ENCODE data around the gene CSF3R. TPM values are rescaled to one million over a fixed set of nuclear protein-coding genes. Genes with fewer than 3 reads are reported as not detected.

Gene CSF3R
- polyA plus RNA-seq, 1 of the 3 experiments (the other 2 are of a cell fraction): not detected

GRCh38 chr1:36432616-36433015 is 50.1 kb downstream of the CSF3R start:
- no peaks in the 10 kb centered on the region for H3K9me2 ChIP-seq
- peaks cover 2 to 6% of the 10 kb centered on the region in 2 experiments for H3K36me3 ChIP-seq (replicated peaks in 1 of 2; ENCODE audit: control insufficient read depth in 1 of 2, insufficient read depth in 2 of 2, low read length in 1 of 2)
- H3K4me2 ChIP-seq: no peak overlapping the region
- no peaks in the 10 kb centered on the region for H3K79me2 ChIP-seq (ENCODE audit: insufficient read depth)
- ChIA-PET CTCF (interaction anchor here (1.0 kb wide), 1 partner anchor 10 kb away, joined by 3 read pairs; no protein-coding TSS in a partner anchor), POLR2A (no interaction called here)
- H3K27me3 ChIP-seq (ENCODE audit: insufficient read depth): no peaks in the 10 kb centered on the region
- H3K9me3 ChIP-seq: no peaks in the 10 kb centered on the region
- H3K4me3 ChIP-seq (ENCODE audit: low read depth in 2 of 2, low read length in 1 of 2): no peak overlapping the region
- H3F3A ChIP-seq (replicated peaks; ENCODE audit: insufficient read depth): no peaks in the 10 kb centered on the region
- WGBS (ENCODE audit: low lambda C conversion rate): 98% methylated on average over 4 of the region's 4 CpGs
- no peaks in the 10 kb centered on the region for H3K4me1 ChIP-seq (ENCODE audit: control insufficient read depth in 1 of 2, insufficient read depth in 2 of 2, low read depth in 1 of 2, low read length in 1 of 2)
- H2AFZ ChIP-seq (ENCODE audit: low read depth): no peak overlapping the region
- no peaks in the 10 kb centered on the region for H4K20me1 ChIP-seq (ENCODE audit: insufficient read depth)
- TF ChIP-seq EP300 (IDR thresholded peaks at IDR 0.05; ENCODE audit: borderline replicate concordance in 1 of 2, low read depth in 1 of 2, low read length in 1 of 2): no peak
- no peak for TF ChIP-seq NFIC (IDR thresholded peaks at IDR 0.05; ENCODE audit: borderline replicate concordance)
- no peak for TF ChIP-seq TAF1 (IDR thresholded peaks at IDR 0.05; ENCODE audit: borderline replicate concordance, low read depth, low read length)
- TF ChIP-seq MEF2A (IDR thresholded peaks at IDR 0.05; ENCODE audit: borderline replicate concordance, low read depth): no peak
- TF ChIP-seq MXI1 (IDR thresholded peaks at IDR 0.05; ENCODE audit: low read depth, low read length): no peak
- TF ChIP-seq ZBTB33 (IDR thresholded peaks at IDR 0.05; ENCODE audit: borderline replicate concordance, low read depth): no peak
- TF ChIP-seq RXRA (IDR thresholded peaks at IDR 0.05; ENCODE audit: borderline replicate concordance, low read depth): no peak
- TF ChIP-seq GATA2 (CRISPR knock-in tag; IDR thresholded peaks at IDR 0.05): no peak
- no peak for TF ChIP-seq YY1 (IDR thresholded peaks at IDR 0.05; ENCODE audit: low read depth)
- TF ChIP-seq FOSL2 (IDR thresholded peaks at IDR 0.05; ENCODE audit: borderline replicate concordance, low read depth): no peak
- no peak for TF ChIP-seq SIN3A (IDR thresholded peaks at IDR 0.05; ENCODE audit: borderline replicate concordance, low read depth, low read length)
- no peak for TF ChIP-seq REST (IDR thresholded peaks at IDR 0.05; ENCODE audit: low read depth, low read length)
- no peak for TF ChIP-seq MAX (IDR thresholded peaks at IDR 0.05; ENCODE audit: low read depth)
- DNase-seq: no peak
- H3K27ac ChIP-seq (ENCODE audit: low read depth in 2 of 2, low read length in 1 of 2): no peak overlapping the region
- H3K9ac ChIP-seq: no peak overlapping the region
